Measurements from ENCODE around the gene TMEM150A. TPM values are rescaled to one million over a fixed set of nuclear protein-coding genes. Genes with fewer than 3 reads are reported as not detected.

The TMEM150A gene
- 1 to 10 TPM; 5.3 to 7.0 TPM for total RNA-seq

- POLR2A ChIA-PET, result interaction anchor here (0.5 to 2.1 kb wide), 7 partner anchors 8 to 284 kb away, joined by 3 to 8 read pairs (median 4); partner anchors contain the start of genes C2orf68, MAT2A and USP39
- DNase-seq (peak; percentile 90), ATAC-seq (ENCODE audit: low read depth) (peak; percentile 98)
- peak within 1 kb of the TSS; percentile 54 for H3K27ac Mint-ChIP-seq
- H3K9me3 Mint-ChIP-seq, result no peaks in the 10 kb centered on the region
- H3K4me3 Mint-ChIP-seq, result peak within 1 kb of the TSS; percentile 90
- peaks cover 13% of the 10 kb centered on the region for H3K4me1 Mint-ChIP-seq
- no peaks in the 10 kb centered on the region for H3K27me3 Mint-ChIP-seq
- H3K36me3 Mint-ChIP-seq, result peaks cover 2% of the 10 kb centered on the region
Observed at GRCh38 chr2:85602476-85603234, at the start of gene TMEM150A. TSS of gene TMEM150A (minus strand) at chr2:85602698. CDS start at chr2:85601948, 750 bp downstream.

- no peaks in the 10 kb centered on the region for H3K9me3 Mint-ChIP-seq
- H3K36me3 Mint-ChIP-seq, result peaks cover 27% of the 10 kb centered on the region
- DNase-seq, result no peak
- POLR2A ChIA-PET, result interaction anchor here (0.5 to 1.0 kb wide), 2 partner anchors 90 to 199 kb away, joined by 3 read pairs; no protein-coding TSS in a partner anchor
- no peak overlapping the region for H3K4me3 Mint-ChIP-seq
- peaks cover 10% of the 10 kb centered on the region for H3K4me1 Mint-ChIP-seq
- ATAC-seq (ENCODE audit: low read depth), result no peak
- no peaks in the 10 kb centered on the region for H3K27me3 Mint-ChIP-seq
- no peak overlapping the region for H3K27ac Mint-ChIP-seq
Observed at GRCh38 chr2:85652056-85652455, 49.6 kb upstream of the TMEM150A start.

- ATAC-seq (ENCODE audit: low read depth) (no peak), DNase-seq (no peak)
- Mint-ChIP-seq H3K9me3 (no peaks in the 10 kb centered on the region), H3K27me3 (no peaks in the 10 kb centered on the region), H3K27ac (no peak overlapping the region), H3K4me1 (peaks cover 6% of the 10 kb centered on the region), H3K4me3 (no peak overlapping the region), H3K36me3 (peaks cover 32% of the 10 kb centered on the region)
- POLR2A ChIA-PET, result interaction anchor here (1.0 kb wide), 1 partner anchor 8 kb away, joined by 3 read pairs; no protein-coding TSS in a partner anchor
Observed at GRCh38 chr2:85651097-85651496, 48.6 kb upstream of the TMEM150A start.

GRCh38 chr2:85650456-85650855 lies 48.0 kb upstream of the TMEM150A start:
- DNase-seq (no peak), ATAC-seq (ENCODE audit: low read depth) (no peak)
- Mint-ChIP-seq H3K27ac (no peak overlapping the region), H3K4me3 (no peak overlapping the region), H3K4me1 (peaks cover 4% of the 10 kb centered on the region), H3K36me3 (peaks cover 34% of the 10 kb centered on the region), H3K9me3 (no peaks in the 10 kb centered on the region), H3K27me3 (no peaks in the 10 kb centered on the region)
- POLR2A ChIA-PET, result interaction anchor here (1.0 kb wide), 1 partner anchor 9 kb away, joined by 3 read pairs; no protein-coding TSS in a partner anchor

- ATAC-seq (ENCODE audit: low read depth) (no peak), DNase-seq (no peak)
- Mint-ChIP-seq H3K27ac (peak overlapping the region; percentile 6), H3K36me3 (peaks cover 34% of the 10 kb centered on the region), H3K27me3 (no peaks in the 10 kb centered on the region), H3K4me1 (peaks cover 4% of the 10 kb centered on the region), H3K9me3 (no peaks in the 10 kb centered on the region), H3K4me3 (no peak overlapping the region)
- POLR2A ChIA-PET, result no interaction called here
Observed at GRCh38 chr2:85649201-85650190, 47.0 kb upstream of the TMEM150A start.

GRCh38 chr2:85648619-85649018 lies 46.1 kb upstream of the TMEM150A start:
- ATAC-seq (ENCODE audit: low read depth) (no peak), DNase-seq (no peak)
- Mint-ChIP-seq H3K9me3 (no peaks in the 10 kb centered on the region), H3K4me1 (peaks cover 2% of the 10 kb centered on the region), H3K4me3 (no peak overlapping the region), H3K36me3 (peaks cover 32% of the 10 kb centered on the region), H3K27me3 (no peaks in the 10 kb centered on the region), H3K27ac (no peak overlapping the region)
- POLR2A ChIA-PET, result no interaction called here

- H3K36me3 Mint-ChIP-seq, result peaks cover 33% of the 10 kb centered on the region
Observed at GRCh38 chr2:85647823-85648526, 45.5 kb upstream of the TMEM150A start.

GRCh38 chr2:85646166-85646565 lies 43.7 kb upstream of the TMEM150A start:
- Mint-ChIP-seq H3K36me3 (peaks cover 40% of the 10 kb centered on the region), H3K4me1 (peaks cover 17% of the 10 kb centered on the region), H3K9me3 (no peaks in the 10 kb centered on the region), H3K27ac (no peak overlapping the region), H3K27me3 (no peaks in the 10 kb centered on the region), H3K4me3 (no peak overlapping the region)
- POLR2A ChIA-PET, result no interaction called here
- DNase-seq, result no peak
- no peak for ATAC-seq (ENCODE audit: low read depth)

More at GRCh38 chr2:85647823-85648526, 45.5 kb upstream of the TMEM150A start:
- DNase-seq (no peak), ATAC-seq (ENCODE audit: low read depth) (no peak)
- peak overlapping the region; percentile 10 for H3K27ac Mint-ChIP-seq
- no peaks in the 10 kb centered on the region for H3K9me3 Mint-ChIP-seq
- H3K4me3 Mint-ChIP-seq, result no peak overlapping the region
- no peaks in the 10 kb centered on the region for H3K27me3 Mint-ChIP-seq
- POLR2A ChIA-PET, result interaction anchor here (1.0 kb wide), 1 partner anchor 388 kb away, joined by 3 read pairs; no protein-coding TSS in a partner anchor
- peaks cover 3% of the 10 kb centered on the region for H3K4me1 Mint-ChIP-seq

- POLR2A ChIA-PET, result no interaction called here
- no peak for ATAC-seq (ENCODE audit: low read depth)
- H3K27me3 Mint-ChIP-seq, result no peaks in the 10 kb centered on the region
- no peak overlapping the region for H3K4me3 Mint-ChIP-seq
- peaks cover 20% of the 10 kb centered on the region for H3K4me1 Mint-ChIP-seq
- no peaks in the 10 kb centered on the region for H3K9me3 Mint-ChIP-seq
- H3K27ac Mint-ChIP-seq, result no peak overlapping the region
- DNase-seq, result no peak
- H3K36me3 Mint-ChIP-seq, result peaks cover 46% of the 10 kb centered on the region
Observed at GRCh38 chr2:85644909-85645308, 42.4 kb upstream of the TMEM150A start.

GRCh38 chr2:85642725-85643124 lies 40.2 kb upstream of the TMEM150A start:
- H3K27ac Mint-ChIP-seq, result peak overlapping the region; percentile 46
- DNase-seq (no peak), ATAC-seq (ENCODE audit: low read depth) (no peak)
- H3K9me3 Mint-ChIP-seq, result no peaks in the 10 kb centered on the region
- no peak overlapping the region for H3K4me3 Mint-ChIP-seq
- H3K36me3 Mint-ChIP-seq, result peaks cover 40% of the 10 kb centered on the region
- no peaks in the 10 kb centered on the region for H3K27me3 Mint-ChIP-seq
- POLR2A ChIA-PET, result no interaction called here
- peaks cover 18% of the 10 kb centered on the region for H3K4me1 Mint-ChIP-seq

GRCh38 chr2:85635636-85636035 lies 33.1 kb upstream of the TMEM150A start:
- H3K4me3 Mint-ChIP-seq, result no peak overlapping the region
- no peak overlapping the region for H3K27ac Mint-ChIP-seq
- H3K9me3 Mint-ChIP-seq, result no peaks in the 10 kb centered on the region
- no peak for DNase-seq
- peaks cover 39% of the 10 kb centered on the region for H3K36me3 Mint-ChIP-seq
- POLR2A ChIA-PET, result interaction anchor here (0.7 kb wide), 1 partner anchor 220 kb away, joined by 3 read pairs; no protein-coding TSS in a partner anchor
- H3K4me1 Mint-ChIP-seq, result peaks cover 12% of the 10 kb centered on the region
- no peaks in the 10 kb centered on the region for H3K27me3 Mint-ChIP-seq
- no peak for ATAC-seq (ENCODE audit: low read depth)

GRCh38 chr2:85635011-85635410 lies 32.5 kb upstream of the TMEM150A start:
- DNase-seq, result no peak
- no peak for ATAC-seq (ENCODE audit: low read depth)
- H3K27ac Mint-ChIP-seq, result peak overlapping the region; percentile 24
- POLR2A ChIA-PET, result no interaction called here
- H3K4me1 Mint-ChIP-seq, result peaks cover 12% of the 10 kb centered on the region
- H3K36me3 Mint-ChIP-seq, result peaks cover 38% of the 10 kb centered on the region
- H3K9me3 Mint-ChIP-seq, result no peaks in the 10 kb centered on the region
- no peaks in the 10 kb centered on the region for H3K27me3 Mint-ChIP-seq
- no peak overlapping the region for H3K4me3 Mint-ChIP-seq

GRCh38 chr2:85631316-85631715 lies 28.8 kb upstream of the TMEM150A start:
- H3K9me3 Mint-ChIP-seq, result no peaks in the 10 kb centered on the region
- H3K27me3 Mint-ChIP-seq, result no peaks in the 10 kb centered on the region
- H3K4me1 Mint-ChIP-seq, result peaks cover 14% of the 10 kb centered on the region
- DNase-seq (no peak), ATAC-seq (ENCODE audit: low read depth) (no peak)
- POLR2A ChIA-PET, result no interaction called here
- H3K27ac Mint-ChIP-seq, result no peak overlapping the region
- H3K36me3 Mint-ChIP-seq, result peaks cover 35% of the 10 kb centered on the region
- no peak overlapping the region for H3K4me3 Mint-ChIP-seq
